Measurements from ENCODE around the gene IDS. TPM values are rescaled to one million over a fixed set of nuclear protein-coding genes. Genes with fewer than 3 reads are reported as not detected.

The IDS gene
- total and polyA plus RNA-seq, 2 donors (not counting 1 experiment from before 2014, with no cell fraction given), result 36.2 to 65.0 TPM

DNA sequence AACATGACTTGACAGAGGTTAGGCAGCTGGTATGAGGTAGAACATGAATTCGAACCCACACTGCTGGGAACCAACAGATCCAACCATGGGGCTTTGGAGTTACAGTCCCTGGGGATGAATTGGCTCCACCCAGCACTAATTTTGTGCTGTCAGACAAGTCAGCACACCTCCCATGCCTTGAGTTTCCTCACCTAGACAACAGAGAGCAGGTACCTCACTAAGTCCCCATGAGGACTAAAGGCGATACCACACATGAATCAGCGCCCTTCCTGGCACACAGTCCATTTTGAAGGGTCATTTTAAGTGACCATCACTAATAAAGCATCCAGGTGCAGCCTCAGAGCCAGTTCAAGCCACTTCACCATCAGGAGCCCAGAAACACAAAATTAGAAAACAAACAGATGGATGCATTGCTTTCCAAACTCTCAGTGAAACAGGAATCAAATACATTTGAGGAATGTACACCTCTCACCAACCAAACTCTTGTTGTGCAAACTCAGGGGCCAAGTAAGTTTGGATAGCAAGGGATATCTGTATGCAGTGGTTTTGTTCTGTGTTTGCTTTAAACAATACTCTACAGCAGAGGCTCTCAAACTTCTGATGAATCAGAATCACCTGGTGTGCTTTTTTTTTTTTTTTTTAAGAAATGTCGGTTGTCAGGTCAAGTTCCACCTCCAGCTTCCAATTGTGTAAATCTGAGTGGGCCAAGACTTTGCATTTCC, 10.1 kb downstream of the IDS start:
- Histone ChIP-seq H4K20me1 (ENCODE audit: control insufficient read depth, extremely low read depth, insufficient read depth, low read length) (no peaks in the 10 kb centered on the region), H2AFZ (ENCODE audit: low read length) (no peak overlapping the region), H3K9me3 (ENCODE audit: control insufficient read depth, insufficient read depth, low read depth, low read length) (no peaks in the 10 kb centered on the region), H3K36me3 (ENCODE audit: control insufficient read depth, insufficient read depth, low read length) (peaks cover 6% of the 10 kb centered on the region), H3K4me3 (replicated peaks in 1 of 4; ENCODE audit: control extremely low read depth in 1 of 4, insufficient read depth in 1 of 4, low read depth in 3 of 4, low read length in 4 of 4) (no peak overlapping the region), H3K27ac (ENCODE audit: insufficient read depth, low read length) (no peak overlapping the region), H3K9ac (ENCODE audit: insufficient read depth, low read length) (no peak overlapping the region), H3K4me2 (ENCODE audit: extremely low read depth, insufficient read depth, low read length) (no peak overlapping the region), H3K27me3 (ENCODE audit: control insufficient read depth, insufficient read depth, low read length) (no peaks in the 10 kb centered on the region), H3K4me1 (ENCODE audit: control insufficient read depth, extremely low read depth, insufficient read depth, low read length) (peaks cover 8% of the 10 kb centered on the region), H3K79me2 (ENCODE audit: control insufficient read depth, insufficient read depth, low read length) (no peaks in the 10 kb centered on the region)
- DNase-seq (ENCODE audit: low read depth in 2 of 2), result peak in 1 of 2 donors; percentile 49
- TF ChIP-seq, protein P1, sequence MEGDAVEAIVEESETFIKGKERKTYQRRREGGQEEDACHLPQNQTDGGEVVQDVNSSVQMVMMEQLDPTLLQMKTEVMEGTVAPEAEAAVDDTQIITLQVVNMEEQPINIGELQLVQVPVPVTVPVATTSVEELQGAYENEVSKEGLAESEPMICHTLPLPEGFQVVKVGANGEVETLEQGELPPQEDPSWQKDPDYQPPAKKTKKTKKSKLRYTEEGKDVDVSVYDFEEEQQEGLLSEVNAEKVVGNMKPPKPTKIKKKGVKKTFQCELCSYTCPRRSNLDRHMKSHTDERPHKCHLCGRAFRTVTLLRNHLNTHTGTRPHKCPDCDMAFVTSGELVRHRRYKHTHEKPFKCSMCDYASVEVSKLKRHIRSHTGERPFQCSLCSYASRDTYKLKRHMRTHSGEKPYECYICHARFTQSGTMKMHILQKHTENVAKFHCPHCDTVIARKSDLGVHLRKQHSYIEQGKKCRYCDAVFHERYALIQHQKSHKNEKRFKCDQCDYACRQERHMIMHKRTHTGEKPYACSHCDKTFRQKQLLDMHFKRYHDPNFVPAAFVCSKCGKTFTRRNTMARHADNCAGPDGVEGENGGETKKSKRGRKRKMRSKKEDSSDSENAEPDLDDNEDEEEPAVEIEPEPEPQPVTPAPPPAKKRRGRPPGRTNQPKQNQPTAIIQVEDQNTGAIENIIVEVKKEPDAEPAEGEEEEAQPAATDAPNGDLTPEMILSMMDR (conservative IDR thresholded peaks at IDR 0.05 in 1 of 2, IDR thresholded peaks at IDR 0.05 in 1 of 2; ENCODE audit: low read depth in 1 of 2, low read length in 2 of 2), result no peak
- no peak for TF ChIP-seq EZH2 (IDR thresholded peaks at IDR 0.05; ENCODE audit: low read length, missing control alignments)

DNA sequence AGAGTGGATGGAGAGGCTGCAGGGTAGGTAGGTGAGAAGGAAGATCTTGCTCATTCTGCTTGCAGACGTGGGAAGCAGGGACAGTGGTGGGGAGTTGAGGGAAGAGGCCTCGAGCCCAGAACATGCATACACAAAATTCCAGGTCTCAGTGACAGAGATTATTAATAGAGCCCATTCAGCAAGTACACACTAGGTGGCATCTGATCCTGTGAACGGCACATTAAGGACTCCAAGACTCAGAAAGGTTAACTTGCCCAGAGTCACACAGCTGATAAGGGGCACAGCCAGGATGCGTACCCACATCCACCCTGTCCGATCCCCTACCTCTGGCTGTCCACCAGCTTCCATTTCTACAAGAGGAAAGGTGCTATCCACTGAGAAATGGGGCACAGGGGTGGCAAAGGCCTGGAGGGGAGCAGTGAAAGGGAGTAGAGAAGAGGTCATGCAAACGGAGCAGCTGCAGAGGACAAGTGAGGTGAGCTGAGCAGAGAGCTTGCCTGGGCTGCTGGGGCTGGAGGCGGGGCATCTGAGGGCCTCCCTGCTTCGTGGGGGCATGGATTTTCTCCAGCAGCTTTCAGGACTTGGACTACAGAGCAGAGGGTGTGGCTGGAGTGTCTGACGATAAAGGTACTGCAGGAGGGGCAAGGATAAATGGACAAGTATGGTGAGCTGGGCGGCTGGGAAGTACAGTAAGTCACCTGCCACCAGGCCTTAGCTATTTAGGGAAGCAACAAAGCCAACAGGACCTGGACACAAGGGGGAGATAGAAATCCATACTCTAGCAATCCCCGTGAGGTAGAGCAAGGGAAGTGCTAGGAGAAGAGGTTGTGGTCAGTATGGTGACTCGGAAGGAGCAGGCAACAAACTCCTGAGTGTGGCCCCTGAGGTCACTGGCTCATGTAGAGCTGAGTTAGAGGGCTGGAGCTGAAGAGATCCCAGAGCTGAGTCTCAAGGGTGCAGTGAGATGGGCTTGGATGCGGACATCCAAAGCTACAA, 11.2 kb downstream of the IDS start:
- H3K4me1 ChIP-seq (ENCODE audit: control insufficient read depth, extremely low read depth, insufficient read depth, low read length), result peaks cover 8% of the 10 kb centered on the region
- no peak overlapping the region for H3K27ac ChIP-seq (ENCODE audit: insufficient read depth, low read length)
- H2AFZ ChIP-seq (ENCODE audit: low read length), result no peak overlapping the region
- no peaks in the 10 kb centered on the region for H3K79me2 ChIP-seq (ENCODE audit: control insufficient read depth, insufficient read depth, low read length)
- H3K4me3 ChIP-seq (replicated peaks in 1 of 4; ENCODE audit: control extremely low read depth in 1 of 4, insufficient read depth in 1 of 4, low read depth in 3 of 4, low read length in 4 of 4), result no peak overlapping the region
- H3K4me2 ChIP-seq (ENCODE audit: extremely low read depth, insufficient read depth, low read length), result no peak overlapping the region
- H3K9ac ChIP-seq (ENCODE audit: insufficient read depth, low read length), result no peak overlapping the region
- DNase-seq (ENCODE audit: low read depth in 2 of 2), result no peak
- H3K27me3 ChIP-seq (ENCODE audit: control insufficient read depth, insufficient read depth, low read length), result no peaks in the 10 kb centered on the region
- no peaks in the 10 kb centered on the region for H4K20me1 ChIP-seq (ENCODE audit: control insufficient read depth, extremely low read depth, insufficient read depth, low read length)
- H3K9me3 ChIP-seq (ENCODE audit: control insufficient read depth, insufficient read depth, low read depth, low read length), result no peaks in the 10 kb centered on the region
- TF ChIP-seq, protein P1 (conservative IDR thresholded peaks at IDR 0.05 in 1 of 2, IDR thresholded peaks at IDR 0.05 in 1 of 2; ENCODE audit: low read depth in 1 of 2, low read length in 2 of 2), result no peak
- TF ChIP-seq EZH2 (IDR thresholded peaks at IDR 0.05; ENCODE audit: low read length, missing control alignments), result no peak
- H3K36me3 ChIP-seq (ENCODE audit: control insufficient read depth, insufficient read depth, low read length), result peaks cover 6% of the 10 kb centered on the region

DNA sequence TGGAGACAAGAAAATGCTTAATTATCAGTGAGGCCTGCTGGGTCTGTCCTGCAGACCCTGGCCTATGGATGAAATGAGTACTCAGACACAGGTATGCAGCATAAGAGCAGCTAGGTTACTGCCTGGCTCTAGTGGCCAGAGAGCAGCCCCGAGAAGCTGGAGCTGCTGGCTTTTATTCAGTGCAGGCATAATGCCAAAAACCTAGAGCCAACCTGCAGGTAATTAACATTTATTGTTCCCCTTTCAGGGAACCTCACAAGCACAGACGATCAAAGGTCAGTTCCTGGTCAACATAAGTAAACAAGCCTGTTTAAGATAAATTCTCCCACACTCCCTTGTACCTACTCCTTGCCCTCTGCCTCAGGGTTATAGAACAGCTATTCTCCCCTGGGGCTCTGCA, 13.3 kb downstream of the IDS start:
- Histone ChIP-seq H3K4me1 (ENCODE audit: control insufficient read depth, extremely low read depth, insufficient read depth, low read length) (peaks cover 5% of the 10 kb centered on the region), H2AFZ (ENCODE audit: low read length) (no peak overlapping the region), H3K27me3 (ENCODE audit: control insufficient read depth, insufficient read depth, low read length) (no peaks in the 10 kb centered on the region), H3K27ac (ENCODE audit: insufficient read depth, low read length) (no peak overlapping the region), H3K9me3 (ENCODE audit: control insufficient read depth, insufficient read depth, low read depth, low read length) (no peaks in the 10 kb centered on the region), H3K36me3 (ENCODE audit: control insufficient read depth, insufficient read depth, low read length) (peaks cover 6% of the 10 kb centered on the region), H3K4me3 (replicated peaks in 1 of 4; ENCODE audit: control extremely low read depth in 1 of 4, insufficient read depth in 1 of 4, low read depth in 3 of 4, low read length in 4 of 4) (no peak overlapping the region), H4K20me1 (ENCODE audit: control insufficient read depth, extremely low read depth, insufficient read depth, low read length) (no peaks in the 10 kb centered on the region), H3K79me2 (ENCODE audit: control insufficient read depth, insufficient read depth, low read length) (no peaks in the 10 kb centered on the region), H3K4me2 (ENCODE audit: extremely low read depth, insufficient read depth, low read length) (no peak overlapping the region), H3K9ac (ENCODE audit: insufficient read depth, low read length) (no peak overlapping the region)
- no peak for DNase-seq (ENCODE audit: low read depth in 2 of 2)
- TF ChIP-seq, protein P1 (conservative IDR thresholded peaks at IDR 0.05 in 1 of 2, IDR thresholded peaks at IDR 0.05 in 1 of 2; ENCODE audit: low read depth in 1 of 2, low read length in 2 of 2), result no peak
- no peak for TF ChIP-seq EZH2 (IDR thresholded peaks at IDR 0.05; ENCODE audit: low read length, missing control alignments)
